A673 (cell line): ENCODE measurements around the gene DHX29. TPM values are rescaled to one million over a fixed set of nuclear protein-coding genes. Genes with fewer than 3 reads are reported as not detected.

ENCODE experiments used
- BruUV-seq: library from RNA; stranded (reverse); fragments of 400-500 nt; replicated peaks from 2 replicates; lab custom pipeline; 2021; lab: Mats Ljungman, UMichigan
- CTCF ChIA-PET: fragments of 300-600 bp; sonication (Branson Sonifier 250); formaldehyde crosslinking; loops from one replicate; lab custom pipeline; 2022; ENCODE audit warnings: antibody characterized with exemption; lab: Charles Lee
- POLR2A ChIA-PET: fragments of 300-600 bp; sonication (Branson Sonifier 250); formaldehyde crosslinking; loops from one replicate; lab custom pipeline; 2022; ENCODE audit warnings: antibody characterized with exemption; ENCODE audit not compliant: low non-redundant PET; lab: Charles Lee
- DNase-seq: peaks from one replicate; pipeline ENCODE4 v3.0.0-alpha.2; 2015; ENCODE audit warnings: low spot score
- H3K27ac ChIP-seq: fragments of 200-600 bp; sonication (generic); 2 replicates; pipeline ENCODE4 v1.5.1; 2016; ENCODE audit warnings: mixed run types, low read depth, mild to moderate bottlenecking, mixed read lengths, antibody characterized with exemption, low read length; ENCODE audit not compliant: poor library complexity, severe bottlenecking
- H3K27me3 ChIP-seq: fragments of 200-600 bp; sonication (generic); replicated peaks from 2 replicates; pipeline ENCODE4 v1.6.1; 2017; ENCODE audit warnings: mixed run types, low read depth, mild to moderate bottlenecking, mixed read lengths, antibody characterized with exemption, low read length; ENCODE audit not compliant: insufficient read depth, poor library complexity
- H3K36me3 ChIP-seq: fragments of 200-600 bp; sonication (generic); 2 replicates; pipeline ENCODE4 v1.6.1; 2016; ENCODE audit warnings: mixed run types, mild to moderate bottlenecking, mixed read lengths, antibody characterized with exemption, low read length; ENCODE audit not compliant: insufficient read depth, poor library complexity, severe bottlenecking
- H3K4me1 ChIP-seq: fragments of 200-600 bp; sonication (generic); 2 replicates; pipeline ENCODE4 v1.6.1; 2017; ENCODE audit warnings: mixed run types, mild to moderate bottlenecking, mixed read lengths, antibody characterized with exemption, low read length; ENCODE audit not compliant: insufficient read depth, poor library complexity, severe bottlenecking
- H3K4me3 ChIP-seq: fragments of 200-600 bp; sonication (generic); 2 replicates; pipeline ENCODE4 v1.5.1; 2016; ENCODE audit warnings: low read depth, mixed run types, mild to moderate bottlenecking, mixed read lengths, low read length; ENCODE audit not compliant: poor library complexity, severe bottlenecking
- H3K9me3 ChIP-seq: fragments of 200-600 bp; sonication (generic); 2 replicates; pipeline ENCODE4 v1.6.1; 2016; ENCODE audit warnings: mixed run types, low read depth, mild to moderate bottlenecking, mixed read lengths, antibody characterized with exemption, low read length; ENCODE audit not compliant: poor library complexity, severe bottlenecking
- CTCF ChIP-seq: fragments of 300-800, 200-600 bp; sonication (generic); conservative IDR thresholded peaks from 2 replicates; pipeline ENCODE4 v1.5.1; 2017; ENCODE audit warnings: low read depth, mild to moderate bottlenecking, antibody characterized with exemption, low read length, moderate library complexity, mixed read lengths
- EZH2 ChIP-seq: fragments of 200-600 bp; sonication (generic); IDR thresholded peaks from 2 replicates; pipeline ENCODE4 v1.6.1; 2017; ENCODE audit warnings: borderline replicate concordance, low read depth, mild to moderate bottlenecking, mixed read lengths, antibody characterized with exemption, low read length; ENCODE audit not compliant: poor library complexity, severe bottlenecking
- intact Hi-C: fragments of 100-400 bp; cut with micrococcal nuclease; formaldehyde crosslinking; loops from one replicate; pipeline ENCODE4 v1.10.0; 2022; ENCODE audit not compliant: unreplicated experiment
- total RNA-seq: library from RNA; stranded (reverse); gene quantifications from 2 replicates; pipeline ENCODE4 v1.2.3, GENCODE V29; 2021

DHX29 gene
- total RNA-seq, 1 experiment from 2014 or later: 28.6 TPM

GRCh38 chr5:55276771-55277170, 30.7 kb downstream of the DHX29 start:
- TF ChIP-seq EZH2 (no peak), CTCF (no peak)
- no peak for DNase-seq
- CTCF ChIA-PET: no interaction called here
- no TSS peak for BruUV-seq
- no peaks in the 10 kb centered on the region for H3K27me3 ChIP-seq
- intact Hi-C loops: no loop called here
- no peaks in the 10 kb centered on the region for H3K4me1 ChIP-seq
- H3K9me3 ChIP-seq: no peaks in the 10 kb centered on the region
- H3K27ac ChIP-seq: no peak overlapping the region
- no peak overlapping the region for H3K4me3 ChIP-seq
- H3K36me3 ChIP-seq: peaks cover 47% of the 10 kb centered on the region
- POLR2A ChIA-PET: no interaction called here

- Histone ChIP-seq H3K27me3 (no peaks in the 10 kb centered on the region), H3K27ac (no peak overlapping the region), H3K4me3 (no peak overlapping the region), H3K36me3 (peaks cover 29% of the 10 kb centered on the region), H3K4me1 (no peaks in the 10 kb centered on the region), H3K9me3 (no peaks in the 10 kb centered on the region)
- TF ChIP-seq CTCF (no peak), EZH2 (no peak)
- no peak for DNase-seq
- BruUV-seq: no TSS peak
- CTCF ChIA-PET: no interaction called here
- POLR2A ChIA-PET: no interaction called here
- intact Hi-C loops: no loop called here
These were observed 49.2 kb downstream of the DHX29 start for GRCh38 chr5:55258339-55258738.

GRCh38 chr5:55254802-55255201, 52.7 kb downstream of the DHX29 start:
- Histone ChIP-seq H3K27ac (no peak overlapping the region), H3K4me3 (no peak overlapping the region), H3K4me1 (no peaks in the 10 kb centered on the region), H3K9me3 (no peaks in the 10 kb centered on the region), H3K36me3 (peaks cover 8% of the 10 kb centered on the region), H3K27me3 (no peaks in the 10 kb centered on the region)
- no TSS peak for BruUV-seq
- TF ChIP-seq CTCF: no peak
- TF ChIP-seq EZH2: no peak
- intact Hi-C loops: no loop called here
- POLR2A ChIA-PET: no interaction called here
- CTCF ChIA-PET: no interaction called here
- no peak for DNase-seq
